Colon (tissue), 2 donors: ENCODE results near the gene MED9.
"Not testable (repeated sequence)": the region's sequence is repeated elsewhere in the genome, so short reads cannot be mapped to it uniquely, and the experiment has no call there.

Experiments used
- FAIRE-seq: peaks from 2 replicates; lab custom pipeline; 2012; peaks lifted over from hg19 to GRCh38; lab: Jason Lieb, UNC
- donor health status: control.
- donor health status: control.

Gene MED9

GRCh38 chr17:17476865-17477467, at the start of gene MED9:
Gene MED9 (plus strand): TSS chr17:17477000. CDS start chr17:17477042, 42 bp downstream.
- FAIRE-seq, result no peak

GRCh38 chr17:17429222-17429621, 47.6 kb upstream of the MED9 start:
- FAIRE-seq, result no peak

- FAIRE-seq, result not testable (repeated sequence)
These were observed 45.9 kb upstream of the MED9 start for GRCh38 chr17:17430924-17431323.

GRCh38 chr17:17431605-17432004, 45.2 kb upstream of the MED9 start:
- no peak for FAIRE-seq

GRCh38 chr17:17433000-17433703, 43.6 kb upstream of the MED9 start:
- FAIRE-seq, result no peak

- FAIRE-seq, result no peak
These were observed 42.3 kb upstream of the MED9 start for GRCh38 chr17:17434477-17434876.

GRCh38 chr17:17435323-17435722, 41.5 kb upstream of the MED9 start:
- no peak for FAIRE-seq

GRCh38 chr17:17437461-17437860, 39.3 kb upstream of the MED9 start:
- no peak for FAIRE-seq

GRCh38 chr17:17437893-17438292, 38.9 kb upstream of the MED9 start:
- no peak for FAIRE-seq

GRCh38 chr17:17440010-17440843, 36.6 kb upstream of the MED9 start:
- FAIRE-seq, result no peak

- FAIRE-seq, result no peak
These were observed 35.7 kb upstream of the MED9 start for GRCh38 chr17:17440938-17441675.

GRCh38 chr17:17443173-17443572, 33.6 kb upstream of the MED9 start:
- no peak for FAIRE-seq

- FAIRE-seq, result no peak
These were observed 31.4 kb upstream of the MED9 start for GRCh38 chr17:17445296-17445924.

GRCh38 chr17:17445925-17446665, 30.7 kb upstream of the MED9 start:
- no peak for FAIRE-seq

GRCh38 chr17:17446666-17447155, 30.1 kb upstream of the MED9 start:
- FAIRE-seq, result no peak

GRCh38 chr17:17447264-17447663, 29.5 kb upstream of the MED9 start:
- FAIRE-seq, result no peak

GRCh38 chr17:17448076-17448475, 28.7 kb upstream of the MED9 start:
- FAIRE-seq, result no peak

- FAIRE-seq, result no peak
These were observed 28.1 kb upstream of the MED9 start for GRCh38 chr17:17448723-17449122.

GRCh38 chr17:17453088-17453487, 23.7 kb upstream of the MED9 start:
- FAIRE-seq, result no peak

GRCh38 chr17:17454276-17454675, 22.5 kb upstream of the MED9 start:
- FAIRE-seq, result no peak

- FAIRE-seq, result not testable (repeated sequence)
These were observed 22.1 kb upstream of the MED9 start for GRCh38 chr17:17454700-17455099.
